HG03097 (cell line): Measurements from ENCODE around the gene MAGI1.

ENCODE experiments used
- ATAC-seq: cut with Tn5 transposase; IDR thresholded peaks from one replicate; pipeline ENCODE4 v1.9.1; 2021; ENCODE audit not compliant: unreplicated experiment, low FRiP score

Gene MAGI1

DNA sequence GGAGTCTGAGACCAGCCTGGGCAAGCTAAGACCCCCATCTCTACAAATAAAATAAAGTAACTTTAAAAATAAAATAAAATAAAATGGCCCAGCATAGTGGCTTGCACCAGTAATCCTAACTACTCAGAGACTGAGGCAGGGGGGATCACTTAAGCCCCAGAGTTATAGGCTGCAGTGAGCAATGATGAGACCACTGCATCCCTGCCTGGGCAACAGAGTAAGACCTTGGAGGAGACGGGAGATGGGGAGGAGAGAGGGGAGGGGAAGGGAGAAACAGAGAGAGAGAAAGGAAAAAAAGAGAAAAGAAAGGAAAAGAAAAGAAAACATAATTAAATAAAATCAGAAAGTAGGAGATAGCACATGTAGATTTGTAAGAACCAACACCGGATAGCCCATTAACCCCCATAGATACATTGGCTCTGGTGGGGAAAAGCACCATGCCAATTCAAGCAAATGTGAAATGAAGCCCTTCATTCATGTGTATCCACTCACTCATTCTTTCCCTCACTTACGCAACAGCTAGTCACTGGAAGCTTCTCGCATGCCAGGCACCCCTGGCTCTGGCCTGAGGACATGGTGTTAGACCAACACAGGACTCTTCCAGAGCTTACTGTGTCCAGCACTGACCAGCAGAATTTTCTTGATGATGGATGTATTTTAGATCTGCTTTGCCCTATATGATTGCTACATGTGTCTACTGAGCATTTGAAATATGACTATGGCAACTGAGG lies 183.2 kb downstream of the MAGI1 start:
- ATAC-seq, result no peak

DNA sequence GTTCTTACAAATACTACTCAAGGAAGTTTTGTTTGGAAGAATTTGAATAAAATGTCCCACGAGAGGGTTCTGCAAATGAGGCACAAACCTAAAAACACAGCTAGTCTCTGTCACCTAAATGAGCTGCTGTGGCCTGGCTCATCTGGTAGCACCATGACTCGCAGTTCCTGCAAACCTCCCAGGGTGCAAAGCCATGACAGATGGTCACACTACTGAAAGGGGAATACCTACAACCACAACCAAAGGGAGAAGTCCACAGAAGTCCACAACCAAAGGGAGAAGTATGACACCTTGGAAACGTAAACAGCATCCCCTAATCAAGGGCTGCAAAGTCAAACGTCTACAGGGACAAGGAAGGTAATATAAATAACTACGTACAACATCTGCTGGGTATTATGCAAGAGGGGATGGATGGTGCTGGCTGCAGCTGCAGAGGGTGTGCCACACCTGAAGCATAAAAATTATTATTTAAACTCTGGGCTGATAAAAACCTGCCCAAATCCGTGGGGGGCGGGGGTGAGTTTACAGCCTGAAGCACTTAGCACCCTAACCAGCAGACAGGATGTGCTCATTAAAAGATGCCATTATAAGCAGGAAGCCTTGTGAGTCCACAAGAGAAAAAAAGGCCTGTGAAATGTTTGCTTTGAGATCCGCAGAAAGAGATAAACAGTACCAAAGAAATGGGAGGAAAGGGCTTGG lies 184.0 kb downstream of the MAGI1 start:
- no peak for ATAC-seq

DNA sequence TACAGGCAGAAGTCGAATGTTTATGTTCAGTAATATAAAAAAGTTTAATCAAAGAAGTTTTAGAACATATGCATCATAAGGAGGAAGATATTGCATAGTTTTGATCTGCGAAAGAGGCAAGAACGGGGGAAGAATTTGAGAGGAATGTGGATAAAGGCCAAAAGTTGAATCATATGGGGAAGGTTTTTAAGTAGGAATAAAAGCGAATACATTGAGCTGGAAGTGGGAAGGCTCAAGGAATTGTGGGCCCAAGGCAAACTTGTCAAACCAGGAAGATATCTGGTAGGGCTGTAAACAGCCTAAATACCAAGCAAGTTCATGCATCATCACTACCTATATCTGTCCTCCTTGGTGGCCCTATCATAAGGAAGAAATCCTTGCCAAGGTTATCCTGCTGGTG lies 186.9 kb downstream of the MAGI1 start:
- no peak for ATAC-seq

DNA sequence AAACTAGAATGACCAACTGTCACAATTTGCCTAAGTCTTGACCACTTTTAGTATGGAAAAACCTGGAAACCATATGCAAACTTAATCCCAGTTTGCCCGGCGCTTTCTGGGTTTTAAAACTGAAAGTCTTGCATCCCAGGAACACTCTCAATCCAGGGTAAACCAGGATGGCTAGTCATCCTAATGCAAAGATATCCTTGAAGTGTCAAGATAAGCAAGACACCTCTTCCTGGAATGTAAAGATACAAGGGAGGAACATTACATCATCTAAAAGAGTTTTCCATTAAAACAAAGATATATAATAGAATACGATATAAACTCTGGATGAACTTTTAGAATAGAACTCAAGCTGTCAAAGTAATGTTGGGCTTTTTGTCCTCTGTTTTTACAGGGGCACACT lies 188.5 kb downstream of the MAGI1 start:
- ATAC-seq, result no peak

DNA sequence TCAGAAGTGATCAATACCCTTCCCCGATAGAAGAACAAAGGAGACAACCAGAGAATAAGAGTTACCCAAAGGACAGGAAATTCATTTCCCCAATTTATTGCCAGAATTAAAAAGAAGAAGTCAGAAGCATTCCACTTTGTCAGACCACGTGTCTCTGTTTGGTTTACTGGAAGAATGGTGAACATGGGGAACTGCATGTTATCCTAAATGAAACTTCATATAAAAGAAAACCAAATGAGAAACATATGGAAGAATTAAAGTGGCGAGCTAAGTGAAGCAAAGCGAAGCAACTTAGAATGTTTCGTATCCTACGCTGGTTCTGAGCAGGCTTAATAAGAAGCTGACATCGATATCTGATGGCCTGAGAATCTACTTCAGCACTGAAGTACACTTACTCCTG lies 190.7 kb downstream of the MAGI1 start:
- no peak for ATAC-seq

DNA sequence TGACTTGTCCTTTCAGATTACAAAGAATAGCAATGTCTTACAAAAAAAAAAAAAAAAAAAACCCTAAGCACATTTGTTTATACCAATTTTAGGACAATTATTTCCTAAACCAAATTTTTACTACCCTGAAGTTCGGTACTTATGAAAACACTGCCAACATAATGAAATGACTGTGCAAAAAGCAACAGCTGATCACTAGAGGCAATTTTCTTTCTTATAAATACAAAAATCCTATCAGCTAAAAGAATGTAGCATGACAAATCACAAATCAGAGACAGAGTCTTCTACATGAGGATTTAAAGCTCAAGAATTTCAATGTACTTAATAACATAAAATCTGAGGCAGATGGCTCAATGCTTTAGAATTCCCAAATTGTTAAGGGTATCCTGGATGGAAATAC lies 191.8 kb downstream of the MAGI1 start:
- ATAC-seq, result no peak

DNA sequence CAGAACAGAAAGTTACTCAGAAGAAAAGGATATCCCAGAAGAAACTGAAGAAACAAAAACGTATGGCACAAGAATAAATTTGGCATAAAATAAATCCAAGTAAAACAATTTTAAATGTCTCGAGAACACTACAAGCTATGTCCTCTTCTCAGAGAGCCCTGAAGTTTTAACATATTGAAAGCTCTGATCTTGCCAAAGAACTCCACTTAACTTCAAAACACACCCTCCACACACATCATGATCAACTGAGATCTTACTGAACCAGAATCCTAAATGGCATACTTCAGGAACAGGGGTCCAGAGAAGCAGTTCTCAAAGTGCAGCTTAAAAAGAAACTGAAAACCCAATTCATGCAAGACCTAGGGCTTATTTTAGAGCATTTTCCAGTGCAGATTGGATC lies 194.3 kb downstream of the MAGI1 start:
- no peak for ATAC-seq

DNA sequence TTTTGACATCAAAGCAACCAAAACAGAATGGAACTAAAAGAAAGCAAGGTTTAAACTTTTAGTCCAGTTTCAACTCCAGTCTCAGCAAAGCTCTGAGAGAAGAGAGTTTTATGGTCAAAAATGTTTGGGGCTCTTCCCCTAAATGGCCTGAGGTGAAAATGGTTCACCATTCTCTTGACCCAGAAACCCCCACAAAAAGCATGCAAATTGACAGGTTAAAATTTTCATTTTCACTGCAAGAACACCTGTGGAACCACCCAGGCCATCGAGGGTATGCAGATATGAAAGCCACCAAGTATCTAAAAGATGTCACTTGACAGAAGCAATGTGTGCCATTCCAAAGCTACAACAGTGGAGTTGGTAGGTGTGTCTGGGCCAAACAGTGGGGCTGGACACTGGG lies 195.0 kb downstream of the MAGI1 start:
- ATAC-seq, result no peak

DNA sequence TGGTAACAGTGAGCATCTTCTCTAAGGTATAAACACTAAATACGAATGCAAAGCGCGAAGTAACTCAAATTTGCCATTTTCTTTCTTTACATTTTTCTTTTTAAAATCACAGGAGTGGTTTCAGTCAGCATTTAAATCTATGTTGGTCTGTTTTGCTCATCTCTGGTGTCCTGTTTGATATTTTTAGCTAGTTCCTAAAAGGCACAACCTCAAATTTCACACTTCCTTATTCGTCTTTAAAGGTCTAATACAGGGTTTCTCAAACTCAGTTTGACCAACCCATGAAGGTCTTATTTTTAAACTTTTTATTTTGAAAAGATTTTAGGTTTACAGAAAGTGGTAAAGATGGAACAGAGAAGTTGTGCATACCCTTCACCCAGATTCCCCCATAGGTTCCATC lies 201.1 kb downstream of the MAGI1 start:
- ATAC-seq, result no peak

DNA sequence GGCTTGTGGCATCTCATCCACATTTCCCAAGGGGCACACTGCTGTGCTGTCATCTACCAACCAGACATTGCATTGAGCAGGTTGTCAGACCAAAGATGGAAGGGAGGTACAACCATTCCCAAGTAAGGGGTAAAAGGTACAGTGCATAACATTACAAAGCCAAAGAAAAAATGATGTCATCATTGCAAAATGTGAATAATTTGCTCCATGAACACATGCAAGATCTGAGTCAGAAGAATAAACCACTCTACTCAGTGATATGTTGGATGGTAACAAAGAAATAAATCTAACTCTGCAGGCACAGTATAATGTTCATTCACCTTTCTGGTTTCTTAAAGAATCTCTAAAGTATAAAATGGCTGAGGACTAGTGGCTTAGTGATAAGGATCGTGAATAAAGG lies 202.7 kb downstream of the MAGI1 start:
- ATAC-seq, result no peak

DNA sequence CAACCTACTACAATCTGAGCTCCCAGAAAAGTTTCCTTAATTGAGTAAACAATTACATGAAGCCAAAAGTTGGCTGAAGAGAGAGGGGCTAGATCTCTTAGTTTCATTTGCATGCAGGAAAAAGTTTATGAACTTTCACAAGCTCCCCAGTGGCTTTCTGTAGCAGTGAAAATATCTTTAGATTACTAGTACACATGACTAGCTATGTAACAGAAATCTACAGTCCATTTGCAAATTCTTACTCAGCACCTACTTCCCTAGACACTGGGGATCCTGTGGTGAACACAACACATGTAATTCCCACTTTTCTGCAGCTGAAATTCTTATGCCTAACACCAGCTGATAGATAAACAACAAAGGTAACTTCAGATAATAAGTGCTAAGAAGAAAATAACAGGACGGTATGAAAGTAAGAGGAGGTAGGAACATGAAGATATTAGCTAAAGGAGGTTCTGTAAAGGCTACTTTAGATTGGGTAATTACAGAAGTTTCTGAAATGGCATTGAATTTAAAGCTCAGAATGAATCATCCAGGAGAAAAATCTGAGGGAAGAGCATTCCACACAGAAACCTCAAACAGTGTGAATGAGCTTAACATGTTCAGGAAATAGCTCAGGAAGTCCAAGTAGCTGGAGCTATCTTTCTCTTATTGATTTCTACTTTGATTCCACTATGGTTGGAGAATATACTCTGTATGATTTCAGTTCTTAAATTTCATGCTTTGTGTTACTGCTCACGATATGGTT lies 204.8 kb downstream of the MAGI1 start:
- ATAC-seq, result no peak

DNA sequence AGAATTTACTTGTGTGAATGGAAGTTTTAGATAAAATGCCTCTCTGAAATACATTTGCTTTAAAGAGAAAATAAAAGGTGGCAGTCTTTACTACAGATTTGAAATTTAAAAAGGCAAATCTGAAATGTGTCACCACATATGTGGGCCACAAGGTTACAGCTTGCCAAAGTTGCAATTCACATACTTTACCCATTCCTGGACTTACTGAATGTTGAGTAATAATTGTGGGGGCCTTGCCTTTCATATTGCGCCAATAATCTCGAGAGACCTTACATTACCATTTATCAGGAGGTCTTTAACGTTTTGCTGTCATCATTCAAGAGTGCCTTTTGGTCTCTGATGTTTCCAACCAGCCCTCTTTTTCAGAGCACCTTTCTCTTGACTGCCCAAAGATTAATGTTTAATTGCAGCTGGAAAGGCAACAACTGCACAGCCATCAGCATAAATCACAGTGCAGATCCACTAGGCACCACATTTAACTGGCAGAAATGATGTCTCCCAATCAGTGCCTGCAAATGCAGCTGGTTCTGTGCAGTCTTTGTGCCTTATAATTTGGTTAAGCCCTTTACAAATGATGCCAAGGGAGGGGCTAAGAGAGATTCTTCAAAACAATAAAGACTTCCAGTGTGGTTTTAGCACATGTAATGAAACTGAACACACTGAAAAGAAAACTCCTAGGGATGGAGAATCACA lies 206.8 kb downstream of the MAGI1 start:
- no peak for ATAC-seq

DNA sequence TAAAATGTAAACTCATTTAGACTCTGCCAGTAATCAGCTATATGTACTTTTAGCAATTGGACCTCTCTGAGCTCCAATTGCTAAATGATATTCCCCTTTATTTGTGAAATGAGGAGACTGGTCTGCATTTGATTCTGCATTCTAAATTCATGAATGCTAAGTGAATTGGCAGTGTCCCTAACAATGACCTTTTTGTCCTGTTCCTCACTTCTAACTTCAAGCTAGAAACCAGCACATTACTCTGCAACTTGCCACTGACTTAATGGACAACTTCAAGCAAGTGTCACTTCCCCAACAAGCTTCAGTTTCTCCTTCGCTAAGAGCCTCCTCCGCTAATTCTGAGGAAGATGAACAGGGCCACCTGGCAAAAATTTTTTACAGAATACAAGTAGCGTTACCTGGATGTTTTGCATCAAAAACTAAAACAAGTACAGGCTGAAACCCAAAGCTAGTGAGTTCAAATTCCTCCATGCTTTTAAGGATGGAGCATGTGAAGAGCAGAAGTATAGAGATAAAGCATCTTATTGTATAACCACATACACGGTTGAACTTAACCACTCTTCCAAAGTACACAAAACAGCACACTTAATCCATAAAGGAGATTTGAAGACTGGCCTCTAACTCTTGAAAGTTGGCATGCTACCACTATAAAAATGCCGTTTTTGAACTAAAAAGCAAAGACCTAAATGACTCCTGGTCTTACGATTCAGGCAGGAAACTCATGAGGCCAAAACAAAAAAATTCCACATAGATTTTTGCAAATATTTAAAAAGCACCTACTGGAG lies 207.6 kb downstream of the MAGI1 start:
- ATAC-seq, result no peak

DNA sequence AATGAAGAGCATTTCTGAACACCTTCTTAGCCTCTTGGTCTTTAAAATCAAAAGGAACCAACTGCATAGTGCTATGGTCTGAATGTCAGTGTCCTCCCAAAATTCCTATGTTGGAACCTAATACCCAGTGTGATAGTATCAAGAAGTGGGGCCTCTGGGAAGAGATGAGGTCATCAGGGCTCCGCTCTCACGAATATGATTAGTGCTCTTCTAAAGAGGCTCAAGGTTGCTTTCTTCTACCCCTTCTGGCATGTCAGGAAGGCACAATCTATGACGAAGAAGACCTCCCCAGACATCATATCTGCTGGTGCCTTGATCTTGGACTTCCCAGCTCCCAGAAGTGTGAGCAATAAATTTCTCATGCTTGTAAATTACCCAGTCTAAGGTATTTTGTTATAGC lies 209.5 kb downstream of the MAGI1 start:
- no peak for ATAC-seq

DNA sequence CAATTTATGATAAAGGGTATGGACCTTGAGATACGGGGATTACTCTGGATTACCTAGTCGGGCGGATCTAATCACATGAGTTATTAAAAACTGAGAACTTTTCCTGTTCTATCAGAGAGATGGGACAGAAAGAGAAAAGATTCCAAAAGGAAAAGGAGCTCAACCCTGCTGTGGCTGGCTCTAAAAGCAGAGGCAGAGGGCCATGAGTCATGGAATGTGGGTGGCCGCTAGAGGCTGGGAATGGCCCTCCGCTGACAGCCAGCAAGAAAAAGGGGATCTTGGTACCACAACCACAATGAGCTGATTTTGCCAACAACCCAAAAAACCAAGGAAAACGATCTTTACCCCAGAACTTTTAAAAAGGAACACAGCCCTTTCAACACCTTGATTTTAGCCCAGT lies 210.0 kb downstream of the MAGI1 start:
- no peak for ATAC-seq

DNA sequence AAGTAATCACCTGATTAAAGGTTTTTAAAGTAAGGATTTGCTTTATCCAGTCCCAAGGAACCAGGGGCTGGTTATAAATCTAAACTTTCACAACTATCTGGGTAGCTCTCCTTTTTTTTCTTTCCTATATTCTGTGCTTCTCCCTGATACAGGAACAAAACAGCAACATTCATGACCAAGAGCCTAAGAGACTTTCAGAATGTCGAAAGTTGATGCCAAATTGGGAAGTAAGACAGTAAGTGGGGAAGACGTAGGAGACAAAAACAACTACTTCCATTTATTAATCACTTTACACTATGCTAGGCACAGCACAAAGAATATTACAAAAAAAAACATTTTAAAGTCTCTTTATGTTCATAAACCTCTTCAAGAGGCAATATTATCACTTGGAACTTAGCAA lies 211.6 kb downstream of the MAGI1 start:
- ATAC-seq, result no peak

DNA sequence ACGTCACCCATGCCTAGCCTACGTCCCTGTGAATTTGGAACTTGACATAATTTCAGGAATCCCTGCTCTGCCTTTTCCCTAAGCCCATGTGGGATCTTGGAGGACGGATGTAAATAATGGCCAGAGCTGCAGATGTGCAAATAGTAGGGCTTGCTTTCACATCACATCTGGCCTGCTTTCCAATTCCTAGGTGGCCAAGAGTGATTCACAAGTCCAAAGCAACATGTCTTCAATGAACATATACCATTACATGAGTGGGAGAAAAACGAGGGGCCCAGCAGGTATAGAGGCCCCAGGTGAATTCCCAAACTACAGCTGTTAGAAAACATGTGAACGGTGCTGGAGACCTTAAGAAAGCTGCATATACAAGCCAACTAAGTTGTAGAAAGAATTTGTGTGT lies 214.6 kb downstream of the MAGI1 start:
- no peak for ATAC-seq

DNA sequence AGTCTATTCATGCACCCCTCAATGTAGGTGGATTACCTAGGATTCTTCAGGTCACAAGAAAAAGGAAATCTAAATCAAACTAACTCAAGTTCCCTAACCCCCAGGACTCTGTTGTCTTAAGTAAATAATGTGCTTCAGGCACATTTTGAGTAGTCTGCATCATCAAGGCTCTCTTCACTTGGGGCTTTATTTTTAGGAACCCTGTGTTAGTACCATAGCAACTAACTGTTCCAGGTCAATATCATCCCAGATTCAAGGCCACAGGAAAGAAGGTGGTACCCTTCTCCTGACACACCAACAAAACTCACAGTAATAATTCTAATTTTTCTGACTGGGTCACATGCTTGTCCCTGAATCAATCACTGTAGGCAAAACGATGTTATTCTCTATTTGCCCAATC lies 218.1 kb downstream of the MAGI1 start:
- no peak for ATAC-seq

DNA sequence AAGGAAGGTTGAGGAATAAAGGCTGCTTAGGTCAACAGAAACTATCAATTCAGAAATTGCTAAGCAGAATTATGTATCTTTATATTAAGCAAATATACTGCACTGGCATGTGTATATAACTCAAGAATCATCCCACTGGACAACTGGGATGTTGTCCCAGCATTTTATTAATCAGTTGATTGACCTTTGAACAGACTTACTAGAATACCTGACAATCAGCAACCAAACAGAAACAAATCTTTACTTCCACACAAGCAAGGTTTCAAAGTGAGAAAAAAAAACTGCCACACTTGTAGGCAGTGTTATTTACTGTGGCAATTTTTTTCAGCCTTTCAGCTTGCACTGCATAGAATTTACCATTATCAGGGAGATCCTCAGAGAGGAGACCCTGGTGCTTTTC lies 218.8 kb downstream of the MAGI1 start:
- no peak for ATAC-seq

DNA sequence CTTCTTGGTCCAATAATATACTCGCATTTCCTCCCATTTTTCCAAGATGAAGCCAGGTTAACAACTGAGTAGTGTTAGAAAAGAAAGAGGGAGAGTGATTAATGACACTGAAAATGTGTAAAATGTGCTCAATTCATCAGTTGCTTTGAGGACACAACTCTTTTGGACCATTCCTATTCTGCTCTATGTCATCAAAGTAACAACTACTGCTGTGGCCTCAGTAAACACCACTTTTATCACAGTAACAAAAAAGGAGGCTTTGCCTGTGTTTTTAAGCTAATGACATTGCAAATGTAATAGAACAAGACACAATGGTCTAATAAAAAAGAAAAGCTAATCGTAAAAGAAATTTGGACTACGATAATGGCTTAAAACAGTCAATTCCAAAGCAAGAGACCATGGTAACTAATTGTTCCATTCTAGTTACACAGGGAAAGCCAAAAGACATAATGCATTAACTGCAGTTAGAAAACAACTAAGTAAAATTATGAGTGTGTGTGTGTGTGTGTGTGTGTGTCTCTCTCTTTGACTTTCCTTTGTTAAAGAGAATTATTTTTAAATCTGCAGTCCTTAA lies 221.1 kb downstream of the MAGI1 start:
- ATAC-seq, result no peak
